Kidney epithelial cell (primary cell): Measurements from ENCODE around the gene MAPK13. TPM values are rescaled to one million over a fixed set of nuclear protein-coding genes. Genes with fewer than 3 reads are reported as not detected.
"Not testable (repeated sequence)": the region's sequence is repeated elsewhere in the genome, so short reads cannot be mapped to it uniquely, and the experiment has no call there.

Source experiments
- DNase-seq: peaks from one replicate; pipeline ENCODE4 v3.0.0-alpha.2; 2010; ENCODE audit warnings: low read depth
- H3K27me3 ChIP-seq: 2 replicates; pipeline ENCODE4 v1.6.0; 2011; ENCODE audit warnings: low read length; ENCODE audit not compliant: control insufficient read depth, insufficient read depth
- H3K36me3 ChIP-seq: 2 replicates; pipeline ENCODE4 v1.5.1; 2011; ENCODE audit warnings: low read length; ENCODE audit not compliant: control insufficient read depth, insufficient read depth
- H3K4me3 ChIP-seq: 2 replicates; pipeline ENCODE4 v1.5.1; 2011; ENCODE audit warnings: low read depth, mild to moderate bottlenecking, control low read depth, low read length
- total RNA-seq: library from RNA; depleted of rRNA; stranded (reverse); fragments of >200 nt; gene quantifications from 2 replicates; pipeline ENCODE4 v1.2.3, GENCODE V29; 2015
- TF ChIP-seq, protein P1 (sequence below): IDR thresholded peaks from 2 replicates; pipeline ENCODE4 v1.5.1; 2011; ENCODE audit warnings: mild to moderate bottlenecking, moderate library complexity, low read length, control low read depth, inconsistent platforms; ENCODE audit not compliant: insufficient read depth, poor library complexity, severe bottlenecking

Gene MAPK13
- total RNA-seq, 1 donor from 2014 or later: 51.3 TPM

DNA sequence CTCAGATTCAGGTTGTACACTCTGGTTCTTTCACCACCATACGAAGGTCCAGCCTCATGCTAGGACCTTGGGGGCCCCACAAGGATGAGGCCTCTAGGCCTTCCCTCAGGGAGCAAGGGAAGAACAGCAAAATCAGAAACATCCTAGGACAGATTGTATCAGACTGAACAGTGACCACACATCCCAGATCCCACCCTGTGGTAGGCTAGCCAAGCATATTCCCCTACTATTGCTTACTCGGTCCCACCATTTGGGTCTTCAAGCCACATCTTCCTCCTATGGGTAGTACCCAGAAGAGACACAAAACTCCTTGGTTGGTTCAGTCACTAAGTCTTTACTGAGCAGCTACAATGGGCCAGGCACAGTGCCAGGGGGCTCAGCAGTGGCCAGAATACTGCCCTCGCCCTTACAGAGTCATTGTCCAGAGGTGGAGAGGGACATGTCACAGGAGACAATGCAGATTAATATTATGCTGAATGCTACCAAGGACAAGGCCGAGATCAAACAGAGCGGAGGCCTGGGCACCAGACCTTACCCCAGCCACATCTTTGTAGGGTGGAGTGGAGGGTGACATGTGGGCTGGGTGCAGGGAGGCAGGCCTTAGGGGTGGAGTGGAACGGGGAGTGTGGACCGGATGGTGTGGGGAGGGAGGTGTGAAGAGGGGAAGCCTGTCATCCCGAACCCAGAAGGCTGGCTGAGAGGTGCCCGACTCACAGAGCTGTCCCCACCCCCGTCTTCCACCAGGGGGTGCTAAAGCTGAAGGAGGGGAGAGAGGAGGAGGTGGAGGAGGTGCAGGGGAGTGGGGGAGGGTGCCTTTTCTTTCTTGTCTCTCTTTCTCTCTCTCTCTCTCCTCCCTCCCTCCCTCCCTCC is 6.8 kb upstream of the MAPK13 start:
- TF ChIP-seq, protein P1, sequence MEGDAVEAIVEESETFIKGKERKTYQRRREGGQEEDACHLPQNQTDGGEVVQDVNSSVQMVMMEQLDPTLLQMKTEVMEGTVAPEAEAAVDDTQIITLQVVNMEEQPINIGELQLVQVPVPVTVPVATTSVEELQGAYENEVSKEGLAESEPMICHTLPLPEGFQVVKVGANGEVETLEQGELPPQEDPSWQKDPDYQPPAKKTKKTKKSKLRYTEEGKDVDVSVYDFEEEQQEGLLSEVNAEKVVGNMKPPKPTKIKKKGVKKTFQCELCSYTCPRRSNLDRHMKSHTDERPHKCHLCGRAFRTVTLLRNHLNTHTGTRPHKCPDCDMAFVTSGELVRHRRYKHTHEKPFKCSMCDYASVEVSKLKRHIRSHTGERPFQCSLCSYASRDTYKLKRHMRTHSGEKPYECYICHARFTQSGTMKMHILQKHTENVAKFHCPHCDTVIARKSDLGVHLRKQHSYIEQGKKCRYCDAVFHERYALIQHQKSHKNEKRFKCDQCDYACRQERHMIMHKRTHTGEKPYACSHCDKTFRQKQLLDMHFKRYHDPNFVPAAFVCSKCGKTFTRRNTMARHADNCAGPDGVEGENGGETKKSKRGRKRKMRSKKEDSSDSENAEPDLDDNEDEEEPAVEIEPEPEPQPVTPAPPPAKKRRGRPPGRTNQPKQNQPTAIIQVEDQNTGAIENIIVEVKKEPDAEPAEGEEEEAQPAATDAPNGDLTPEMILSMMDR: peak; percentile 85
- Histone ChIP-seq H3K27me3 (no peaks in the 10 kb centered on the region), H3K36me3 (no peaks in the 10 kb centered on the region), H3K4me3 (no peak overlapping the region)
- no peak for DNase-seq

DNA sequence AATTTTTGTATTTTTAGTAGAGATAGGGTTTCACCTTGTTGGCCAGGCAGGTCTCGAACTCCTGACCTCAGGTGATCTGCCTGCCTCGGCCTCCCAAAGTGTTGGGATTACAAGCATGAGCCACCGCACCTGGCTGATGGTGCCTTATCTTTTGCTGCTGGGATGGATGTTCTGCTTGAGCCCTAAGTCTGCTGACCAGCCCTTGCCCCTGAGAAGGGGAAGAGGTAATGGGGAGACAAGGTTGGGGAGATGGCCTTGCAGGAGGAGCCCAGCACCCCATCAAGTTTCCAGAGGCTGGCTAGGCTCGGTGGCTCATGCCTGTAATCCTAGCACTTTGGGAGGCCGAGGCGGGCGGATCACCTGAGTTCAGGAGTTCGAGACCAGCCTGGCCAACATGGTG is 6.0 kb upstream of the MAPK13 start:
- H3K4me3 ChIP-seq, H3K27me3 ChIP-seq, H3K36me3 ChIP-seq, DNase-seq: not testable (repeated sequence)

DNA sequence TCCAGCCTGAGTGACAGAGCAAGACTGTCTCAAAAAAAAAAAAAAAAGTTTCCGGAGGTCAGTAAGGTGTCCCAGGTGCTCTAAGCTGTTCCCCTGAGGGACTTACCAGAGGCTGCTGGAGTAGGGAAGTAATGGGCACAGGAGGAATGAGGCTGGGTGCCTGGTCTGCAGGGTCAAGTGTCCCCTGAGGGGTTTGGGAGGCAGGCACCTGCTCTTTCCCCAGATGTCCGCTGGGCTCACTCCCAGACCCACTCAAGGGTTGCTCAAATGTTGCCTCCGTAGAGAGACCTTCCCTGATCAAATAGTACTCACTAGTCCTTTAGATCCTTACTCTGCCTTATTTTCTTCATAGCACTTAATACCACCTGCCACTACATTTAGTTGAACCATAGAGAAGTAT is 5.4 kb upstream of the MAPK13 start:
- TF ChIP-seq, protein P1: no peak
- Histone ChIP-seq H3K36me3 (no peaks in the 10 kb centered on the region), H3K4me3 (no peak overlapping the region), H3K27me3 (no peaks in the 10 kb centered on the region)
- no peak for DNase-seq

DNA sequence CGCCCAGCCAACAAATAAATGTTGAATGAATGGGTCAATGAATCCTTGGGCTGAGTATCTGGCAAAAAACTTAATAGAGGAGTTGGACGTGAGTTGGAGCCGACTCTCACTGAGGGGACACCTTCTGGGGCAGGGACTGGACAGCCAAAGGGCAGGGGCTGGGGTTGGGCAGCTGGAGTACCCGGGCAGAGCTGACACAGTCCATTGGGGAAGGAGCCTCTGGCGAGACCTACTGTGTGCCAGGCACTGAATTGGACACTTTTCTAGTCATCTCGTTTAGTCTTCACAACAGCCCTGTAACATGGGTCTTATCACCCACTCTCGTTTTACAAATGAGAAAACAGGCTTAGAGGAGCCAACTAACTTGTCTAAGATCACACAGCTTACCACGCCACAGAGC is 4.7 kb upstream of the MAPK13 start:
- TF ChIP-seq, protein P1: no peak
- Histone ChIP-seq H3K27me3 (no peaks in the 10 kb centered on the region), H3K36me3 (no peaks in the 10 kb centered on the region), H3K4me3 (no peak overlapping the region)
- DNase-seq: no peak

DNA sequence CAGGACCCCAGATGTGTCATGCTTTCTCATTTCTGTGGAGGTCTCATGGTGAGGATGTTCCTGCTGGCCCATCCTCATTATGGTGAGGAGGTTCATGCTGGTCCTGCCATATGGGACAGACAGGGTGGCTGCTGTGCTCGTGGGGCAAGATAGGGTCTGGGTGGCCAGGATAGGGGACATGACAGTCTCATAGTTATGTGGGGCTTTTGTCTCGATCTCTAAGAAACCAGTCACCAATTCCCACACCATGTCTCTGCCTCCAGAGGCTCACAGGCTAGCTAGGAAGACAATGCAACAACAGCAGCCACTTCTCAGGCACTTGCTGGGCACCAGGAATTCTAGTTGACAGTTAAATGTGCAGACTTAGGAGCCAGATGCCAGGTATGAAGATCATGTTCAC is 4.2 kb upstream of the MAPK13 start:
- no peaks in the 10 kb centered on the region for H3K36me3 ChIP-seq
- TF ChIP-seq, protein P1: no peak
- no peaks in the 10 kb centered on the region for H3K27me3 ChIP-seq
- no peak overlapping the region for H3K4me3 ChIP-seq
- no peak for DNase-seq

DNA sequence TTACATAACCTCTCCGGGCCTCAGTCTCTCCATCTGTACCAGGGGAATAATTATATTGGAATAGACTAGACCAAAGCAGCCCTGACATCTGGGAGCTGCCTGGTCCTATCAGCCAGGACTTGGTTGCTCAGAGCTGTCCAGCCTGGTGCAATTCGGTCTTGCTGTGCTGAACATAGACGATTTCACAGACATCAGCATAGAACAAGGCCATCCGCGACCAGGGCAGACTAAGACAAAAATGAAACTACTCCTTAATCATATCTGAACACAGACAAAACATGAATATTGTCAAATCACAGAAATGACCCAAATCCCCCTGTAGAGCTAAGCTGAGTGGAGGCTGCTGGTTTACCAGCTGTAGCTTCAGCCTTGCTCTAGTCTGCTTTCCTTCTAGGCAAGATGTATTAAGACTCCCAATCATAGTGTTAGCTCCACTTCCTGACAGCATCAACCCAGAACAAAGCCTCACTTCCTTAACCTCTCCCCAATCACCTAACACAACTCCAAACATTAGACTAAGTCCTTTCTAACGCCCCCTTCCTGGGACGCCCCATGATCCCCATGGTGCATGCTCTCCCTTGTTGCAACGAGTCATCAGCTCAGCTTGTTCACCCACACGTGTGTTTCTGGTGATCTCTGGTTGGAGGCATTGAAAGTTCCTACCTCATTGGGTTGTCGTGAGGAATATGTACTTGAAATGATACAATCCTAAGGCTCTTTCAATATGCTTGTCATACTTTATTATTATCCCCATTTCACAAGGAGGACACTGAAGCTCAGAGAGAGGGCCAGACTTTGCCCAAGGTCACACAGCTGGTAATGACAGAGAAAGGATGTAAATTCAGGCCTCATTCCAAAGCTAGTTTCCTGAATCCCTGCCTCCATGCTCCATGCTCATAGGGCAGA is 3.5 kb upstream of the MAPK13 start:
- DNase-seq: no peak
- Histone ChIP-seq H3K36me3 (no peaks in the 10 kb centered on the region), H3K27me3 (no peaks in the 10 kb centered on the region), H3K4me3 (no peak overlapping the region)
- TF ChIP-seq, protein P1: no peak
